NT2/D1 (cell line): ENCODE results near the gene MRPL36.
"Not testable (repeated sequence)": the region's sequence is repeated elsewhere in the genome, so short reads cannot be mapped to it uniquely, and the experiment has no call there.

Source experiments
- DNase-seq: peaks from one replicate; pipeline ENCODE4 v3.0.0-alpha.2; 2011; ENCODE audit warnings: low read depth, low spot score
- H3K27me3 ChIP-seq: 2 replicates; pipeline ENCODE4 v1.6.0; 2011; ENCODE audit warnings: mild to moderate bottlenecking; ENCODE audit not compliant: insufficient read length, insufficient read depth
- H3K36me3 ChIP-seq: 2 replicates; pipeline ENCODE4 v1.6.1; 2011; ENCODE audit warnings: mild to moderate bottlenecking, low read length, mixed read lengths; ENCODE audit not compliant: insufficient read depth, insufficient read length
- H3K4me1 ChIP-seq: 2 replicates; pipeline ENCODE4 v1.5.1; 2011; ENCODE audit not compliant: insufficient read depth, insufficient read length
- H3K4me3 ChIP-seq: 2 replicates; pipeline ENCODE4 v1.5.1; 2011; ENCODE audit warnings: low read depth; ENCODE audit not compliant: insufficient read length
- H3K9ac ChIP-seq: 2 replicates; pipeline ENCODE4 v1.6.0; 2011; ENCODE audit warnings: low read depth; ENCODE audit not compliant: insufficient read length
- H3K9me3 ChIP-seq: 2 replicates; pipeline ENCODE4 v1.5.1; 2011; ENCODE audit warnings: mild to moderate bottlenecking, low read length; ENCODE audit not compliant: insufficient read depth
- SUZ12 ChIP-seq: IDR thresholded peaks from 2 replicates; pipeline ENCODE4 v1.6.1; 2011; ENCODE audit not compliant: insufficient read length, insufficient read depth; ENCODE audit errors: extremely low read depth
- YY1 ChIP-seq: IDR thresholded peaks from 2 replicates; pipeline ENCODE4 v1.6.1; 2011; ENCODE audit not compliant: insufficient read length, insufficient read depth
- ZNF274 ChIP-seq: IDR thresholded peaks from 2 replicates; pipeline ENCODE4 v1.6.1; 2011; ENCODE audit warnings: mild to moderate bottlenecking, low read depth, low read length

MRPL36 gene

GRCh38 chr5:1791176-1791575 is 8.5 kb downstream of the MRPL36 start:
- Histone ChIP-seq H3K36me3 (peaks cover 15% of the 10 kb centered on the region), H3K27me3 (no peaks in the 10 kb centered on the region), H3K9me3 (no peaks in the 10 kb centered on the region), H3K4me1 (peaks cover 2% of the 10 kb centered on the region), H3K9ac (no peak overlapping the region), H3K4me3 (no peak overlapping the region)
- DNase-seq, result no peak
- TF ChIP-seq SUZ12, result no peak
- TF ChIP-seq YY1, result no peak
- no peak for TF ChIP-seq ZNF274

GRCh38 chr5:1789834-1790471 is 9.7 kb downstream of the MRPL36 start:
- Histone ChIP-seq H3K36me3 (peaks cover 8% of the 10 kb centered on the region), H3K9ac (no peak overlapping the region), H3K9me3 (no peaks in the 10 kb centered on the region), H3K4me1 (no peaks in the 10 kb centered on the region), H3K4me3 (no peak overlapping the region), H3K27me3 (no peaks in the 10 kb centered on the region)
- no peak for DNase-seq
- TF ChIP-seq ZNF274 (no peak), YY1 (no peak), SUZ12 (no peak)

GRCh38 chr5:1789438-1789833 is 10.2 kb downstream of the MRPL36 start:
- not testable (repeated sequence) for H3K4me3 ChIP-seq, DNase-seq, H3K27me3 ChIP-seq, H3K9me3 ChIP-seq, H3K36me3 ChIP-seq, H3K9ac ChIP-seq, H3K4me1 ChIP-seq

- no peak overlapping the region for H3K4me3 ChIP-seq
- no peak for DNase-seq
- TF ChIP-seq SUZ12 (no peak), YY1 (no peak), ZNF274 (no peak)
- H3K4me1 ChIP-seq, result no peaks in the 10 kb centered on the region
- no peaks in the 10 kb centered on the region for H3K27me3 ChIP-seq
- H3K36me3 ChIP-seq, result peaks cover 4% of the 10 kb centered on the region
- H3K9me3 ChIP-seq, result no peaks in the 10 kb centered on the region
- no peak overlapping the region for H3K9ac ChIP-seq
Measured at GRCh38 chr5:1788828-1789227, 10.8 kb downstream of the MRPL36 start.

GRCh38 chr5:1788200-1788599 is 11.4 kb downstream of the MRPL36 start:
- H3K4me3 ChIP-seq, result no peak overlapping the region
- TF ChIP-seq SUZ12, result no peak
- TF ChIP-seq YY1, result no peak
- no peak for TF ChIP-seq ZNF274
- no peak overlapping the region for H3K9ac ChIP-seq
- no peaks in the 10 kb centered on the region for H3K27me3 ChIP-seq
- H3K4me1 ChIP-seq, result no peaks in the 10 kb centered on the region
- no peaks in the 10 kb centered on the region for H3K9me3 ChIP-seq
- no peak for DNase-seq
- H3K36me3 ChIP-seq, result peaks cover under 1% of the 10 kb centered on the region

- no peaks in the 10 kb centered on the region for H3K27me3 ChIP-seq
- no peak overlapping the region for H3K9ac ChIP-seq
- H3K9me3 ChIP-seq, result no peaks in the 10 kb centered on the region
- DNase-seq, result no peak
- no peaks in the 10 kb centered on the region for H3K4me1 ChIP-seq
- H3K36me3 ChIP-seq, result no peaks in the 10 kb centered on the region
- no peak overlapping the region for H3K4me3 ChIP-seq
- TF ChIP-seq YY1 (no peak), ZNF274 (no peak)
Measured at GRCh38 chr5:1787472-1788047, 12.1 kb downstream of the MRPL36 start.

- H3K36me3 ChIP-seq, result no peaks in the 10 kb centered on the region
- no peak overlapping the region for H3K9ac ChIP-seq
- no peak for DNase-seq
- no peaks in the 10 kb centered on the region for H3K4me1 ChIP-seq
- H3K9me3 ChIP-seq, result no peaks in the 10 kb centered on the region
- H3K4me3 ChIP-seq, result no peak overlapping the region
- no peaks in the 10 kb centered on the region for H3K27me3 ChIP-seq
- TF ChIP-seq SUZ12 (no peak), YY1 (no peak), ZNF274 (no peak)
Measured at GRCh38 chr5:1786621-1787471, 12.8 kb downstream of the MRPL36 start.
